Parathyroid adenoma (tissue), 2 donors: ENCODE measurements around the gene THOC6.

Experiments
- H2AFZ ChIP-seq: fragments of 300-600 bp; sonication (generic); one replicate; pipeline ENCODE4 v1.7.0; 2017; ENCODE audit warnings: antibody characterized with exemption, mild to moderate bottlenecking
- H3K27ac ChIP-seq: fragments of 300-600 bp; sonication (generic); one replicate; pipeline ENCODE4 v1.7.0; 2017
- H3K27me3 ChIP-seq: fragments of 300-600 bp; sonication (generic); one replicate; pipeline ENCODE4 v1.7.0; 2017; ENCODE audit warnings: low read length; ENCODE audit not compliant: control insufficient read depth, insufficient read depth
- H3K36me3 ChIP-seq: fragments of 300-600 bp; sonication (generic); one replicate; pipeline ENCODE4 v1.7.0; 2017; ENCODE audit warnings: low read length; ENCODE audit not compliant: control insufficient read depth, insufficient read depth
- H3K4me1 ChIP-seq: fragments of 300-600 bp; sonication (generic); one replicate; pipeline ENCODE4 v1.7.0; 2017; ENCODE audit warnings: control low read depth
- H3K4me2 ChIP-seq: fragments of 300-600 bp; sonication (generic); one replicate; pipeline ENCODE4 v1.7.0; 2017; ENCODE audit warnings: low read length
- H3K4me3 ChIP-seq: fragments of 300-600 bp; sonication (generic); one replicate; pipeline ENCODE4 v1.7.0; 2017; ENCODE audit warnings: low read depth, low read length
- H3K79me2 ChIP-seq: fragments of 300-600 bp; sonication (generic); one replicate; pipeline ENCODE4 v1.7.0; 2017; ENCODE audit warnings: control low read depth
- H3K9ac ChIP-seq: fragments of 300-600 bp; sonication (generic); one replicate; pipeline ENCODE4 v1.7.0; 2017; ENCODE audit warnings: mild to moderate bottlenecking
- H3K9me3 ChIP-seq: fragments of 300-600 bp; sonication (generic); one replicate; pipeline ENCODE4 v1.7.0; 2017; ENCODE audit warnings: low read length; ENCODE audit not compliant: control insufficient read depth
- TF ChIP-seq, protein P1 (sequence below): fragments of 300-600 bp; sonication (generic); IDR thresholded peaks from one replicate; pipeline ENCODE4 v1.7.0; 2017; ENCODE audit warnings: antibody characterized with exemption, mild to moderate bottlenecking
- donor health status: primary hyperparathyroidism.

The THOC6 gene

DNA sequence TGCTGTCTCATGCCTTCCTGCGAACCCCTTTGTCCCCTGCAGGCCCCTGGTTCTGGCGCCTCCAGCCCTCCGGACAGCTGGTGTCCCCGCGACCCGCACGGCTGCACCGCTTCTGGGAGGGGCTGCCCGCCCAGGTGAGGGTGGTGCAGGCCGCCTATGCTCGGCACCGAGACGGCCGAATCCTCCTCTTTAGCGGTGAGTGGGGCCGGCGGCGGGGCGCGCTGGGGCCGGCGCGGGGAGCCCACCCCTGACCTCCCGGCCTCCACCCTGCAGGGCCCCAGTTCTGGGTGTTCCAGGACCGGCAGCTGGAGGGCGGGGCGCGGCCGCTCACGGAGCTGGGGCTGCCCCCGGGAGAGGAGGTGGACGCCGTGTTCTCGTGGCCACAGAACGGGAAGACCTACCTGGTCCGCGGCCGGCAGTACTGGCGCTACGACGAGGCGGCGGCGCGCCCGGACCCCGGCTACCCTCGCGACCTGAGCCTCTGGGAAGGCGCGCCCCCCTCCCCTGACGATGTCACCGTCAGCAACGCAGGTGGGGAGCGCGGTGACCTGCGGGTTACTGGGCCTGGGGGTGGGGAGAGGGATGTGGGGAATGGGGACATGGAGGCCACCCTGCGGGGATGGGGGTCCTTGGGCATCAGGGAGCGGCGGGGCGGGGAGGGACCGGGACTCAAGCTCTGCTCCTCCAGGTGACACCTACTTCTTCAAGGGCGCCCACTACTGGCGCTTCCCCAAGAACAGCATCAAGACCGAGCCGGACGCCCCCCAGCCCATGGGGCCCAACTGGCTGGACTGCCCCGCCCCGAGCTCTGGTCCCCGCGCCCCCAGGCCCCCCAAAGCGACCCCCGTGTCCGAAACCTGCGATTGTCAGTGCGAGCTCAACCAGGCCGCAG is 34.5 kb downstream of the THOC6 start:
- Histone ChIP-seq H3K9me3 (no peaks in the 10 kb centered on the region), H3K36me3 (no peaks in the 10 kb centered on the region), H3K4me2 (peak overlapping the region; percentile 99), H3K4me3 (peak overlapping the region; percentile 99), H3K9ac (peak overlapping the region; percentile 25), H3K27ac (no peak overlapping the region), H3K27me3 (no peaks in the 10 kb centered on the region), H3K4me1 (no peaks in the 10 kb centered on the region), H3K79me2 (no peaks in the 10 kb centered on the region), H2AFZ (peak overlapping the region; percentile 93)
- TF ChIP-seq, protein P1, sequence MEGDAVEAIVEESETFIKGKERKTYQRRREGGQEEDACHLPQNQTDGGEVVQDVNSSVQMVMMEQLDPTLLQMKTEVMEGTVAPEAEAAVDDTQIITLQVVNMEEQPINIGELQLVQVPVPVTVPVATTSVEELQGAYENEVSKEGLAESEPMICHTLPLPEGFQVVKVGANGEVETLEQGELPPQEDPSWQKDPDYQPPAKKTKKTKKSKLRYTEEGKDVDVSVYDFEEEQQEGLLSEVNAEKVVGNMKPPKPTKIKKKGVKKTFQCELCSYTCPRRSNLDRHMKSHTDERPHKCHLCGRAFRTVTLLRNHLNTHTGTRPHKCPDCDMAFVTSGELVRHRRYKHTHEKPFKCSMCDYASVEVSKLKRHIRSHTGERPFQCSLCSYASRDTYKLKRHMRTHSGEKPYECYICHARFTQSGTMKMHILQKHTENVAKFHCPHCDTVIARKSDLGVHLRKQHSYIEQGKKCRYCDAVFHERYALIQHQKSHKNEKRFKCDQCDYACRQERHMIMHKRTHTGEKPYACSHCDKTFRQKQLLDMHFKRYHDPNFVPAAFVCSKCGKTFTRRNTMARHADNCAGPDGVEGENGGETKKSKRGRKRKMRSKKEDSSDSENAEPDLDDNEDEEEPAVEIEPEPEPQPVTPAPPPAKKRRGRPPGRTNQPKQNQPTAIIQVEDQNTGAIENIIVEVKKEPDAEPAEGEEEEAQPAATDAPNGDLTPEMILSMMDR = no peak

DNA sequence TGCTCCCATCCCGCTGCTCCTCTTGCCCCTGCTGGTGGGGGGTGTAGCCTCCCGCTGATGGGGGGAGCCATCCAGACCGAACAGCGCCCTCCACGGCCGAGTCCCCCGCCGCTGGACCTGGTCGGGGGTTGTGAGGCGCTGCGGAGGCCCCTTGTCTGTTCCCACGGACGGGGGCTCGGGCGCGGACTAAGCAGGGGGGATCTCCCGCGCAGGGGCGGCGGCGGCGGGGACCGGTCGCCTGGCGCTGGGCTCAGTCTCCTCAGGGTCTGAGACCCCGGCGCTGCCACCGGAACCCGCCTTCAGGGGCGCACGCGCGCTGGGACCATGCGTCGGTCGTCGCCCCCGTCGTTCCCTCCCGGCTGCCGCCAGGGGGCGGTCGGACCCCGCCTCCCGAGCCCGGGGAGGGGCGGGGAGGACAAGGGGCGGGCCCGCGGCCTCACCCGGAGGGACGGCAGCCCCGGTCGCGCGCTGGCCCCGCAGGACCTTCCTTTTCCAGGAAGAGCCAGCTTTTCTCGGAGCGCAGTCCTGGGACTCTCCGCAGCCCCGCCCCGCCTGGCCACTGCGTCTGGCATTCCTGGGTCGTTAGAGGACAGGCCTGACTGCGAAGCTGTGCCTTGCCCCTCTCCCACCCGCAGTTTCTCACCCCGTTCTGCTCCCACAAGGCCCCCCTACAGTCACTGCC is 35.3 kb downstream of the THOC6 start:
- TF ChIP-seq, protein P1 = peak; percentile 98
- H3K9ac ChIP-seq = peak overlapping the region; percentile 25
- peak overlapping the region; percentile 99 for H3K4me3 ChIP-seq
- no peaks in the 10 kb centered on the region for H3K4me1 ChIP-seq
- no peaks in the 10 kb centered on the region for H3K9me3 ChIP-seq
- peak overlapping the region; percentile 71 for H3K27ac ChIP-seq
- peak overlapping the region; percentile 99 for H3K4me2 ChIP-seq
- peak overlapping the region; percentile 93 for H2AFZ ChIP-seq
- H3K27me3 ChIP-seq = no peaks in the 10 kb centered on the region
- no peaks in the 10 kb centered on the region for H3K36me3 ChIP-seq
- no peaks in the 10 kb centered on the region for H3K79me2 ChIP-seq

DNA sequence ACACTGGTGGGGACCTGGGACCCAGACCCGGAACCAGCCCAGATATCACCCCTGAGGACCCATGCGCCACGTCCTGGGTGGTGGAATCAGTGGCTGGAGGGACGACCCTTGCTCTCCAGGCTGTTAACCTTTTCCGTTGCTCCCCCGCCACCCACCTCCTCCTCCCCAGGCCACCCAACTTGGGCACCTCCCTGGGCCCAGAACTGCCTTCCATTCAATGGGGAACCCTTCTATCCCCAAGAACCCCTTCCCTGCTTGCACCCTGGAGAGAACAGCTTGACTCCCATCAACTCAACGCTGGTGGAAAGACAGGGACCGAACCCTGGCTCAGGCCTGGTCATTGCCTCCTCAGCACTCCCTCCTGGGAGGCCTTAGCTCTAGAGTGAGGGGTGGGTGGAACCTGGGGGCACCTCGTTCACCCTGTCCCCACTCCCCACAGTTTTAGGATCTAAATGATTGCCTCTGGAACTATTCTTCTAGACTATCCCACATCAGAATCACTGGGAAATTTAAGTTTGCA is 35.9 kb downstream of the THOC6 start:
- H2AFZ ChIP-seq = peak overlapping the region; percentile 93
- peak overlapping the region; percentile 99 for H3K4me2 ChIP-seq
- H3K79me2 ChIP-seq = no peaks in the 10 kb centered on the region
- no peaks in the 10 kb centered on the region for H3K36me3 ChIP-seq
- no peaks in the 10 kb centered on the region for H3K4me1 ChIP-seq
- H3K27me3 ChIP-seq = no peaks in the 10 kb centered on the region
- peak overlapping the region; percentile 99 for H3K4me3 ChIP-seq
- TF ChIP-seq, protein P1 = no peak
- H3K9me3 ChIP-seq = no peaks in the 10 kb centered on the region
- peak overlapping the region; percentile 71 for H3K27ac ChIP-seq
- peak overlapping the region; percentile 25 for H3K9ac ChIP-seq

DNA sequence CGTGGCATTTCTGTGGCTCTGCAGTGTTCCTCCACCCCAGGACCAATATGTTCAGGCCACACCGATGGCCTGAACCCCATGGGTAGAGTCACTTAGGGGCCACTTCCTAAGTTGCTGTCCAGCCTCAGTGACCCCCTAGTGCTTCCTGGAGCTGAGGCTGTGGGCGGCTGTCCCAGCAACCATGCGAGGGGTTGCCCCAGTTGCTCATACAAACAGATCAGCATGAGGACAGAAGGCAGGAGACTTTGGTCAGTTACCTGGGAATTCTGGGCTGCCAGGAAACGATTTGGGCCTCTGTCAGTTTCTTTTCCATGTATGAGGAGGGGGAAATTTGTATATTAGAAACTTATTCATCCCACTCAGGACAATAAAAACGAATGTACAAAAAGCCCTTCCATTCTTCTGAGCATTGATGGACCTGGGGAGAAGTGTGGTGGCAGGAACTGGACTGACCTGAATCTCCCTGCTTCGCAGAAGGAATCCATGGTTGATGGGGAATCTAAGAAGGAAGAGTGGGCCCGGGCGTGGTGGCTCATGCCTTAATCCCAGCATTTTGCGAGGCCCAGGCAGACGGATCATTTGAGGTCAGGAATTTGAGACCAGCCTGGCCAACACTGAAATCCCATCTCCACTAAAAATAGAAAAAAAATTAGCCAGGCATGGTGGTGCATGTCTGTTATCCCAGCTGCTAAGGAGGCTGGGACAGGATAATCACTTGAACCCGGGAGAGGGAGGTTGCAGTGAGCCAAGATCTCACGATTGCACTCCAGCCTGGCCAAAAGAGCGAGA is 36.7 kb downstream of the THOC6 start:
- Histone ChIP-seq H3K4me1 (no peaks in the 10 kb centered on the region), H3K4me2 (no peak overlapping the region), H3K27me3 (no peaks in the 10 kb centered on the region), H2AFZ (no peak overlapping the region), H3K79me2 (no peaks in the 10 kb centered on the region), H3K9ac (no peak overlapping the region), H3K27ac (no peak overlapping the region), H3K36me3 (no peaks in the 10 kb centered on the region), H3K4me3 (peak overlapping the region; percentile 99), H3K9me3 (no peaks in the 10 kb centered on the region)
- TF ChIP-seq, protein P1 = no peak
